GM12865 (cell line): ENCODE data around the gene SYTL4.

ENCODE experiments used
- DNase-seq: peaks from one replicate; pipeline ENCODE4 v3.0.0; 2010; ENCODE audit warnings: low read depth
- H3K4me3 ChIP-seq: 2 replicates; pipeline ENCODE4 v1.5.1; 2011; ENCODE audit warnings: mild to moderate bottlenecking, low read depth, low read length, control low read depth
- TF ChIP-seq, protein P1 (sequence below): IDR thresholded peaks from 2 replicates; pipeline ENCODE4 v1.5.1; 2011; ENCODE audit warnings: low read length, control low read depth, low read depth, inconsistent platforms; ENCODE audit not compliant: insufficient read depth; ENCODE audit errors: missing control alignments

The SYTL4 gene

DNA sequence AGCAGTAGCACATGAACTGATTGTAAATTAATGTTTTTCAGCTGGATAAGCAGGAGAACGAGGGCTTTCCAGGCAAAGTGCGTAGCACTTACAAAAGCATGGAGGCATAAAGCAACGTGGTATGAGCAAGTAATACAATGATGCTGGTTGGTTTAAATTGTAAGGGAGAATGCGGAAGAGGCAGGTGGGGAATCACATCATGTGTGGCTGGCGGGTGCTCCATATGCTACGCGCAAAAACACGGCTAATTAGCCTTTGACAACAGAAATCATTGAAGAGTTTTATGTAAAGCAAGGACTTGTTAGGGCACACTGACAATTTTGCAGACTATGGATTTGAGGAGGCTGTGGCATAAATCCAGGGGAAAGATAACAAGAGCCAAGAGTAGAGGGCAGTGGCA lies 14.6 kb downstream of the SYTL4 start:
- DNase-seq: no peak
- TF ChIP-seq, protein P1, sequence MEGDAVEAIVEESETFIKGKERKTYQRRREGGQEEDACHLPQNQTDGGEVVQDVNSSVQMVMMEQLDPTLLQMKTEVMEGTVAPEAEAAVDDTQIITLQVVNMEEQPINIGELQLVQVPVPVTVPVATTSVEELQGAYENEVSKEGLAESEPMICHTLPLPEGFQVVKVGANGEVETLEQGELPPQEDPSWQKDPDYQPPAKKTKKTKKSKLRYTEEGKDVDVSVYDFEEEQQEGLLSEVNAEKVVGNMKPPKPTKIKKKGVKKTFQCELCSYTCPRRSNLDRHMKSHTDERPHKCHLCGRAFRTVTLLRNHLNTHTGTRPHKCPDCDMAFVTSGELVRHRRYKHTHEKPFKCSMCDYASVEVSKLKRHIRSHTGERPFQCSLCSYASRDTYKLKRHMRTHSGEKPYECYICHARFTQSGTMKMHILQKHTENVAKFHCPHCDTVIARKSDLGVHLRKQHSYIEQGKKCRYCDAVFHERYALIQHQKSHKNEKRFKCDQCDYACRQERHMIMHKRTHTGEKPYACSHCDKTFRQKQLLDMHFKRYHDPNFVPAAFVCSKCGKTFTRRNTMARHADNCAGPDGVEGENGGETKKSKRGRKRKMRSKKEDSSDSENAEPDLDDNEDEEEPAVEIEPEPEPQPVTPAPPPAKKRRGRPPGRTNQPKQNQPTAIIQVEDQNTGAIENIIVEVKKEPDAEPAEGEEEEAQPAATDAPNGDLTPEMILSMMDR: no peak
- no peak overlapping the region for H3K4me3 ChIP-seq

DNA sequence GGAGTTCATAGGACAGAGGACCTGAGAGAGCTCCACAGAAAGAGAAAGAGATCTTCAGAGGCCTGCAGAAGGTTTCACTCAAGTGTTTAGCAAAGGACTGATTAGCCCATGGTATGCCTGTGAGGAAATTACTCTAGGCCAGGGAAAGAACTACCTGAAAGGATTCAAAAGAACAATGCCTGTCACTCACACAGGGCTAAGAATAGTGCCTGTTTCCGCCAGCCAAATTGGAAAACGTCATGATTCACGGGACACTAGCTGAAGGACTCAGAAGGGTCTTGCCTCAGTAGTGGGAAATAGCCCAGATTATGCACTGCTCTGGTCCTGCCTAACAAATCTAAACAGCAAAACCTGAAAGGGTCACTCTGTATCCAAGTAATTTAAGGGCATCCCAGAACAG lies 21.1 kb downstream of the SYTL4 start:
- DNase-seq: no peak
- no peak overlapping the region for H3K4me3 ChIP-seq
- TF ChIP-seq, protein P1: no peak

DNA sequence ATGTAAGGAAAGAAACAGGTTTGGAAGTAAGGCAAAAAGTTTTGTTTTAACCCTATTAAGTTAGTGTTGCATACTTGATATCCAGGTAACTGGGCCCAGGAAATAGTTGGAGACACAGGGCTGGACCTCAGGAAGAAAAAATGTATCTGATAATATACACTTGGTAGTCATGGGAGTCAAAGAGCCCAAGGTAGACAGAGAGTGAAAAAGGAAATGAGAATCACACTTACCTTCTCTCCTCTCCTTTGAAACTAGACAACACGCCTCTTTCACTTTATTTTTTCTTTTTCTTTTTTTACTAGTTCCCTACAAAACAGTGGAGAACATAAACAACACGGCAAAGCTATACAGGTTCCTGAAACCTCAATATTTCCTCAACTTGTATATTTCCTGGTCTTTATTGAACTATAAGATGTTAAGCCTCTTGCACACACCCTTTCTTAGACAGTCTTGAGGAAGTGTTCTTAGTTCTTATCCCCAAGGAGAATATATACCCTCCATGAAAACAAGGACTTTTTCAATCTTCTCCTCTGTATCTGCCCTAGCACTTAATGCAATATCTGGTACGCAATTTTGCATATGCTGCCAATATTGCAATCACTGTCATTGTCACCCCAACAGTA lies 27.2 kb downstream of the SYTL4 start:
- DNase-seq: no peak
- TF ChIP-seq, protein P1: no peak
- H3K4me3 ChIP-seq: no peak overlapping the region

GRCh38 chrX:100700809-100701208 lies 31.1 kb downstream of the SYTL4 start:
- TF ChIP-seq, protein P1: no peak
- DNase-seq: no peak
- no peak overlapping the region for H3K4me3 ChIP-seq

DNA sequence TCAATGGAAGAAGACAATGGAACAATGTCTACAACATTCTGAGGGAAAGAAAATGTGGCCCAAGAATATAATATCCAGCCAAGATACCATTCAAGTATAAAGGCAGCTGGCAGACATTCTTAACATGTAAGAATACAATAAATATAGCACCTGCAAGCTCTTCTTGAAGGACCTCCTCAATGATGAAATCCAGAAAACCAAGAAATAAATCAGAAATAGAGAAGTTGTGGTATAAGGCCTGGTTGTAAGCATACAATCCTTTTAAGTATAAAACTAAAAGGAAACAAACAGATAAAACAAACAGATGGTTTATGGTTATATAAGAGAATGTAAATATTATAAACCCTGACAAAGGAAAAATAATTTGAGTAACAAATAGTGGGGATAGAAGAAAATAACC lies 33.4 kb downstream of the SYTL4 start:
- TF ChIP-seq, protein P1: no peak
- no peak for DNase-seq
- H3K4me3 ChIP-seq: no peak overlapping the region

DNA sequence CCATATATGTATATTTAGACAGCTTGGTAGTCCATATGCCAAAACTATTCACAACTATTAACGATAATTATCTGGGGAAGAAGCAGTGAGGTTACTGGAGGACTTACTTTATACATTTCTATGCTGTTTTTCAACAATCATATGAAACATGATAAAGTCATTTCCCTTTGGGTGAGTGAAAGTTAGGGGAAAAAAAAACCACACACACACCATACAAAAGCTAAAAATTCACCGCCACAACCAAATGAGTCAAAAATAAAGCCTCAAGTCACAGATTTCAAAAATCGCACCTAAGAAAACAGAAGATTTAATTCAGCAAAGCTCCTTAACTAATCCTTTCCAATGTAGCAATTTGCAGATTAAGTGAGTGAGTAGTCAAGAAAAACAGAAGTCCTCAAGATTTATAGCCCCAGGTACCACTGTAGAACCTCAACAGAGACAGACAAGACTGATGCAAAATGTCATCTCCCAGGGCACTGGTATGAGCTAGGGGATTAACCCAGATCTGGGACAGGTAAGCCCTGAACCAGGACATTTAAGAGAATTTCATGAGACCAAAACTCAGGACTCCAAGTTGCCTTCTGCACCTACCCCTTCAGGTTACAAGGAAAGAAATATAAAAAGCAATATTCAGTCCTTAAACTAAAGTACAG lies 35.1 kb downstream of the SYTL4 start:
- TF ChIP-seq, protein P1: no peak
- H3K4me3 ChIP-seq: no peak overlapping the region
- no peak for DNase-seq

GRCh38 chrX:100695991-100696390 lies 35.9 kb downstream of the SYTL4 start:
- TF ChIP-seq, protein P1: no peak
- DNase-seq: no peak
- H3K4me3 ChIP-seq: no peak overlapping the region
